Uterus (tissue), 2 donors: Measurements from ENCODE around the gene IL4R.
A peak's percentile ranks its signal among the peaks of the same experiment; 100 is the strongest.

Experiments
- CTCF ChIP-seq, 4 experiments: fragments of 200-600 bp in 2 of 4; fragments of 450-650 bp in 2 of 4; sonication (generic) in 2 of 4; IDR thresholded peaks; one replicate each; pipeline ENCODE4 v1.5.1; 2016 to 2019; ENCODE audit warnings: antibody characterized with exemption in 4 of 4, mild to moderate bottlenecking in 2 of 4, moderate library complexity in 1 of 4
- POLR2A ChIP-seq, 2 donors: fragments of 450-650 bp; IDR thresholded peaks; one replicate each; pipeline ENCODE4 v1.6.1; 2016; ENCODE audit warnings: antibody characterized with exemption in 2 of 2, mild to moderate bottlenecking in 1 of 2, moderate library complexity in 1 of 2

- TF ChIP-seq POLR2A (IDR thresholded peaks at IDR 0.05) (no peak), CTCF (IDR thresholded peaks at IDR 0.05) (peak; percentile 82 to 92 (median 86))
Measured at GRCh38 chr16:27367461-27368357, 53.9 kb downstream of the IL4R start.
